Neutrophil (primary cell): Measurements from ENCODE around the gene BTK.

Experiments
- H3K27ac ChIP-seq: fragments of 200-600 bp; sonication (generic); 2 replicates; pipeline ENCODE4 v1.5.1; 2016; ENCODE audit warnings: mild to moderate bottlenecking, moderate library complexity
- H3K27me3 ChIP-seq: fragments of 200-600 bp; sonication (generic); 2 replicates; pipeline ENCODE4 v1.6.0; 2016; ENCODE audit warnings: mild to moderate bottlenecking
- H3K36me3 ChIP-seq: fragments of 200-600 bp; sonication (generic); 2 replicates; pipeline ENCODE4 v1.5.1; 2017
- H3K4me1 ChIP-seq, 2 experiments: fragments of 200-600 bp in 1 of 2; sonication (generic) in 1 of 2; 1 replicate in 1 of 2; 2 replicates in 1 of 2; pipeline versions ENCODE4 v1.5.1 to v1.6.1; 2013 to 2016; ENCODE audit warnings: low read depth in 1 of 2, low read length in 1 of 2, mild to moderate bottlenecking in 1 of 2, moderate library complexity in 1 of 2; ENCODE audit not compliant: control insufficient read depth in 1 of 2, insufficient read depth in 1 of 2
- H3K4me3 ChIP-seq, 2 experiments: fragments of 200-600 bp in 1 of 2; sonication (generic) in 1 of 2; 1 replicate in 1 of 2; 2 replicates in 1 of 2; pipeline ENCODE4 v1.5.1; 2013 to 2016; ENCODE audit warnings: low read depth in 1 of 2, low read length in 1 of 2, mild to moderate bottlenecking in 1 of 2, moderate library complexity in 1 of 2
- H3K9me3 ChIP-seq: fragments of 200-600 bp; sonication (generic); 2 replicates; pipeline ENCODE4 v1.5.1; 2016
- CTCF ChIP-seq: fragments of 200-600 bp; sonication (generic); IDR thresholded peaks from 2 replicates; pipeline ENCODE4 v1.5.1; 2016; ENCODE audit warnings: antibody characterized with exemption

BTK gene

GRCh38 chrX:101399825-101400224, 13.8 kb upstream of the BTK start:
- TF ChIP-seq CTCF = no peak
- no peaks in the 10 kb centered on the region for H3K36me3 ChIP-seq
- H3K9me3 ChIP-seq = no peaks in the 10 kb centered on the region
- H3K4me1 ChIP-seq = peaks cover 16 to 19% of the 10 kb centered on the region in 2 experiments
- H3K27ac ChIP-seq = no peak overlapping the region
- H3K27me3 ChIP-seq = no peaks in the 10 kb centered on the region
- no peak overlapping the region for H3K4me3 ChIP-seq

GRCh38 chrX:101398694-101399093, 12.7 kb upstream of the BTK start:
- no peaks in the 10 kb centered on the region for H3K27me3 ChIP-seq
- H3K36me3 ChIP-seq = no peaks in the 10 kb centered on the region
- TF ChIP-seq CTCF = no peak
- peaks cover 16 to 18% of the 10 kb centered on the region in 2 experiments for H3K4me1 ChIP-seq
- no peaks in the 10 kb centered on the region for H3K9me3 ChIP-seq
- no peak overlapping the region for H3K27ac ChIP-seq
- no peak overlapping the region for H3K4me3 ChIP-seq

GRCh38 chrX:101397779-101398178, 11.8 kb upstream of the BTK start:
- no peak for TF ChIP-seq CTCF
- no peaks in the 10 kb centered on the region for H3K36me3 ChIP-seq

DNA sequence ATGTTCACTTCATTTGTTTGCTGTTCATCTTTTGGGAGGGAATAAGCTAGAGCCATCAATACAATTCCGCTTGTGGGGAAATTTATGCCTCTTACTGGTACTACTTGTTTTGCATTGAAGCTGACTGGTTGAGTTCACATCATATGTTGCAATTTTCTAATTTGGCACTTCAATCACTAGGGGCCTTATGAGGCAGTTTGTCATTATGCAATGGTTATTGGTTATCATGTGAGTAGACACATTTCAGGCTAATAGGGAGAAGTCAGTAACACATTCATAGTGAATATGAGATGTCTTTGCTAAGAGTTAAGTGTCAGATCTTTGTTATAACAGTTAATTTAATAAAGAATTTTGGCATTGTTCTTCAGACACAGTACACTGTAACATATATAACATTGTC, 9.8 kb upstream of the BTK start:
- no peaks in the 10 kb centered on the region for H3K36me3 ChIP-seq
- no peaks in the 10 kb centered on the region for H3K9me3 ChIP-seq
- H3K27me3 ChIP-seq = no peaks in the 10 kb centered on the region
- H3K27ac ChIP-seq = no peak overlapping the region
- peaks cover 7 to 12% of the 10 kb centered on the region in 2 experiments for H3K4me1 ChIP-seq
- no peak for TF ChIP-seq CTCF
- no peak overlapping the region for H3K4me3 ChIP-seq

More at GRCh38 chrX:101397779-101398178, 11.8 kb upstream of the BTK start:
- H3K9me3 ChIP-seq = no peaks in the 10 kb centered on the region
- no peak overlapping the region for H3K27ac ChIP-seq
- H3K4me3 ChIP-seq = no peak overlapping the region
- H3K27me3 ChIP-seq = no peaks in the 10 kb centered on the region
- peaks cover 9% of the 10 kb centered on the region in 2 experiments for H3K4me1 ChIP-seq

GRCh38 chrX:101394372-101394771, 8.4 kb upstream of the BTK start:
- no peak for TF ChIP-seq CTCF
- H3K27ac ChIP-seq = no peak overlapping the region
- no peaks in the 10 kb centered on the region for H3K36me3 ChIP-seq
- H3K27me3 ChIP-seq = no peaks in the 10 kb centered on the region
- H3K4me1 ChIP-seq = peaks cover 11 to 17% of the 10 kb centered on the region in 2 experiments
- H3K4me3 ChIP-seq = no peak overlapping the region
- no peaks in the 10 kb centered on the region for H3K9me3 ChIP-seq
